ENCODE data around the gene GDF2. TPM values are rescaled to one million over a fixed set of nuclear protein-coding genes. Genes with fewer than 3 reads are reported as not detected.

GDF2 gene
- total RNA-seq, 1 experiment from 2014 or later: not detected

GRCh38 chr10:47314416-47314970 lies 7.8 kb upstream of the GDF2 start:
- H3K27me3 ChIP-seq (replicated peaks; ENCODE audit: control insufficient read depth, insufficient read depth, low read length): no peaks in the 10 kb centered on the region
- no peak overlapping the region for H3K4me3 Mint-ChIP-seq (ENCODE audit: unreplicated experiment)
- intact Hi-C loops (cut with micrococcal nuclease; ENCODE audit: unreplicated experiment): no loop called here
- ChIA-PET CTCF (interaction anchor here (1.0 kb wide), 1 partner anchor 319 kb away, joined by 6 read pairs; no protein-coding TSS in a partner anchor), POLR2A (no interaction called here)
- DNase-seq: no peak
- no peak overlapping the region for H3K27ac Mint-ChIP-seq (ENCODE audit: unreplicated experiment)
- H3K27me3 Mint-ChIP-seq (ENCODE audit: insufficient read depth, unreplicated experiment): peaks cover 8% of the 10 kb centered on the region
- no peaks in the 10 kb centered on the region for H3K4me1 ChIP-seq
- peaks cover 8% of the 10 kb centered on the region for H3K9me3 Mint-ChIP-seq (ENCODE audit: unreplicated experiment)
- peaks cover 6% of the 10 kb centered on the region for H3K4me1 Mint-ChIP-seq (ENCODE audit: low read depth, unreplicated experiment)
- no peaks in the 10 kb centered on the region for H3K9me3 ChIP-seq
- no peaks in the 10 kb centered on the region for H3K36me3 ChIP-seq (ENCODE audit: control insufficient read depth, insufficient read depth, low read length)
- no peak for TF ChIP-seq CTCF (IDR thresholded peaks at IDR 0.05; ENCODE audit: insufficient read depth in 1 of 2, low read depth in 1 of 2, low read length in 1 of 2, severe bottlenecking in 1 of 2, unreplicated experiment in 1 of 2)
- no peak overlapping the region for H3K4me3 ChIP-seq (ENCODE audit: low read depth, low read length)
- no TSS peak for BruUV-seq (replicated peaks)
- H3K36me3 Mint-ChIP-seq (ENCODE audit: insufficient read depth, unreplicated experiment): no peaks in the 10 kb centered on the region

- no peak for DNase-seq
- Histone ChIP-seq H3K4me1 (no peaks in the 10 kb centered on the region), H3K27me3 (replicated peaks; ENCODE audit: control insufficient read depth, insufficient read depth, low read length) (no peaks in the 10 kb centered on the region), H3K36me3 (ENCODE audit: control insufficient read depth, insufficient read depth, low read length) (no peaks in the 10 kb centered on the region), H3K4me3 (ENCODE audit: low read depth, low read length) (no peak overlapping the region), H3K9me3 (0 out of 2 replicates have a peak, but pooled peaks cover under 1% of the 10 kb centered on the region)
- BruUV-seq (replicated peaks): no TSS peak
- Mint-ChIP-seq H3K9me3 (ENCODE audit: unreplicated experiment) (peaks cover 8% of the 10 kb centered on the region), H3K27ac (ENCODE audit: unreplicated experiment) (no peak overlapping the region), H3K27me3 (ENCODE audit: insufficient read depth, unreplicated experiment) (peaks cover 7% of the 10 kb centered on the region), H3K36me3 (ENCODE audit: insufficient read depth, unreplicated experiment) (no peaks in the 10 kb centered on the region), H3K4me1 (ENCODE audit: low read depth, unreplicated experiment) (peaks cover 6% of the 10 kb centered on the region), H3K4me3 (ENCODE audit: unreplicated experiment) (no peak overlapping the region)
- POLR2A ChIA-PET: no interaction called here
- TF ChIP-seq CTCF (IDR thresholded peaks at IDR 0.05; ENCODE audit: insufficient read depth in 1 of 2, low read depth in 1 of 2, low read length in 1 of 2, severe bottlenecking in 1 of 2, unreplicated experiment in 1 of 2): no peak
- intact Hi-C loops (cut with micrococcal nuclease; ENCODE audit: unreplicated experiment): no loop called here
- CTCF ChIA-PET: interaction anchor here (1.9 kb wide), 1 partner anchor 291 kb away, joined by 8 read pairs; no protein-coding TSS in a partner anchor
Observed at GRCh38 chr10:47315421-47315820, 6.8 kb upstream of the GDF2 start.

GRCh38 chr10:47316131-47316530 lies 6.1 kb upstream of the GDF2 start:
- ChIA-PET CTCF (interaction anchor here (0.6 to 1.9 kb wide), 2 partner anchors 292 to 321 kb away, joined by 5 to 8 read pairs; no protein-coding TSS in a partner anchor), POLR2A (no interaction called here)
- 0 out of 2 replicates have a peak, but pooled peaks cover 3% of the 10 kb centered on the region for H3K9me3 ChIP-seq
- Mint-ChIP-seq H3K36me3 (ENCODE audit: insufficient read depth, unreplicated experiment) (no peaks in the 10 kb centered on the region), H3K9me3 (ENCODE audit: unreplicated experiment) (peaks cover 8% of the 10 kb centered on the region), H3K4me1 (ENCODE audit: low read depth, unreplicated experiment) (peaks cover 6% of the 10 kb centered on the region), H3K27me3 (ENCODE audit: insufficient read depth, unreplicated experiment) (peaks cover 6% of the 10 kb centered on the region), H3K4me3 (ENCODE audit: unreplicated experiment) (no peak overlapping the region), H3K27ac (ENCODE audit: unreplicated experiment) (no peak overlapping the region)
- no peak for DNase-seq
- no TSS peak for BruUV-seq (replicated peaks)
- H3K27me3 ChIP-seq (replicated peaks; ENCODE audit: control insufficient read depth, insufficient read depth, low read length): no peaks in the 10 kb centered on the region
- H3K4me1 ChIP-seq: no peaks in the 10 kb centered on the region
- TF ChIP-seq CTCF (IDR thresholded peaks at IDR 0.05; ENCODE audit: insufficient read depth in 1 of 2, low read depth in 1 of 2, low read length in 1 of 2, severe bottlenecking in 1 of 2, unreplicated experiment in 1 of 2): no peak
- H3K4me3 ChIP-seq (ENCODE audit: low read depth, low read length): no peak overlapping the region
- intact Hi-C loops (cut with micrococcal nuclease; ENCODE audit: unreplicated experiment): no loop called here
- no peaks in the 10 kb centered on the region for H3K36me3 ChIP-seq (ENCODE audit: control insufficient read depth, insufficient read depth, low read length)
